ENCODE data around the gene AUNIP. TPM values are rescaled to one million over a fixed set of nuclear protein-coding genes. Genes with fewer than 3 reads are reported as not detected.

The AUNIP gene
- total RNA-seq, 1 experiment from 2014 or later: 7.7 TPM

DNA sequence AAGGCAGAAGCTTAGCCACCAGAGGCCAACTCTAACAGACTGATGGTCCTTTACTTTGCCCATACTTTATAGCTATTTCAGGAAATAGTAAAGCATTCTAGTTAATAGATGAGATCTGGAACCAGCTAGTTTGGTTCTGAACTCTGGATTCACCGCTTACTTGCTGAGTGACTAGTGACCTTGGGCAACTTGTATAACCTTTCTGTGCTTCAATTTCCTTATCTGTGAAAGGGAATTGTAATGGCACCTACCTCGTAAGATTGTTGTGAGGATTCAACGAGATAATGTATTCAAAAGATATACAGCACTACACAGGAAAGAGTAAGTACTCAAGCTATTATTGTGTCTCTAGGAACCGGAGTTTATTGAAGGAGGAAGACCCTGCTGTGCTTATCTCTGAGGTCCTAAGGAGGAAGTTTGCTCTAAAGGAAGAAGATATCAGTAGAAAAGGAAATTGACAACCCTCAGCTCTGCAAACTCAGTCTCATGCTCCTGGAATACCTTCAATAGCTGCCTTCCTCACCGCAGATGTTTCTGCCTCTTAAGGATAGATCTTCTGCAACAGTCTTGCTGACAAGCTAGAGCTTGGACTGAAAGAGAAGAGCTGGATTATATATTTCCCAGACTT, 27.6 kb downstream of the AUNIP start:
- Mint-ChIP-seq H3K27me3 (ENCODE audit: unreplicated experiment) (no peaks in the 10 kb centered on the region), H3K27ac (ENCODE audit: unreplicated experiment) (no peak overlapping the region), H3K4me1 (ENCODE audit: low read depth, unreplicated experiment) (no peaks in the 10 kb centered on the region), H3K4me3 (ENCODE audit: low read depth, unreplicated experiment) (no peak overlapping the region), H3K36me3 (ENCODE audit: insufficient read depth, unreplicated experiment) (peaks cover 19% of the 10 kb centered on the region), H3K9me3 (ENCODE audit: low read depth, unreplicated experiment) (no peaks in the 10 kb centered on the region)
- CTCF ChIA-PET: no interaction called here
- no peak for TF ChIP-seq CTCF (IDR thresholded peaks at IDR 0.05; ENCODE audit: unreplicated experiment)
- BruUV-seq (replicated peaks): no TSS peak
- intact Hi-C loops (cut with micrococcal nuclease; ENCODE audit: unreplicated experiment): no loop called here
- no peak for DNase-seq

GRCh38 chr1:25829046-25829445, 30.2 kb downstream of the AUNIP start:
- CTCF ChIA-PET: no interaction called here
- no TSS peak for BruUV-seq (replicated peaks)

DNA sequence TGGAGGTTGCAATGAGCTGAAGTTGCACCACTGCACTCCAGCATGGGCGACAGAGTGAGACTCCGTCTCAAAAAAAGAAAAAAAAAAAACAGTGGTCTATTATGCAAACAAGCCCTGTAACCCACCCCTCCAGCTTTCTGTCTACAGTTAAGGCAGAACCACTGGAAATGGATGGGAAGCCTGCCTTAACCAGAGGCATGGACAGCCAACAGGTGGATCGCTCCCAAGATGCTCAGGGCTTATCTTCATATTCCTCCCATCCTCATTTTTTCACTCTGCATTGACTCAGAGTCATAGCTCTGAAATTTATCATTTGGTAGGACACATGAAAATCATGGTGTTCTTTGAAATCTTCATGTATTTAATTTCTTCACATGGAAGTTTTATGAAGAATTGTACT, 30.8 kb downstream of the AUNIP start:
- no peaks in the 10 kb centered on the region for H3K4me1 Mint-ChIP-seq (ENCODE audit: low read depth, unreplicated experiment)
- intact Hi-C loops (cut with micrococcal nuclease; ENCODE audit: unreplicated experiment): no loop called here
- H3K36me3 Mint-ChIP-seq (ENCODE audit: insufficient read depth, unreplicated experiment): peaks cover 19% of the 10 kb centered on the region
- no peaks in the 10 kb centered on the region for H3K9me3 Mint-ChIP-seq (ENCODE audit: low read depth, unreplicated experiment)
- no peaks in the 10 kb centered on the region for H3K27me3 Mint-ChIP-seq (ENCODE audit: unreplicated experiment)
- no peak overlapping the region for H3K4me3 Mint-ChIP-seq (ENCODE audit: low read depth, unreplicated experiment)
- no peak for TF ChIP-seq CTCF (IDR thresholded peaks at IDR 0.05; ENCODE audit: unreplicated experiment)
- no peak for DNase-seq
- CTCF ChIA-PET: no interaction called here
- no peak overlapping the region for H3K27ac Mint-ChIP-seq (ENCODE audit: unreplicated experiment)
- BruUV-seq (replicated peaks): no TSS peak

More at GRCh38 chr1:25829046-25829445, 30.2 kb downstream of the AUNIP start:
- H3K27ac Mint-ChIP-seq (ENCODE audit: unreplicated experiment): no peak overlapping the region
- H3K4me1 Mint-ChIP-seq (ENCODE audit: low read depth, unreplicated experiment): no peaks in the 10 kb centered on the region
- intact Hi-C loops (cut with micrococcal nuclease; ENCODE audit: unreplicated experiment): no loop called here
- DNase-seq: no peak
- peaks cover 16% of the 10 kb centered on the region for H3K36me3 Mint-ChIP-seq (ENCODE audit: insufficient read depth, unreplicated experiment)
- no peaks in the 10 kb centered on the region for H3K9me3 Mint-ChIP-seq (ENCODE audit: low read depth, unreplicated experiment)
- TF ChIP-seq CTCF (IDR thresholded peaks at IDR 0.05; ENCODE audit: unreplicated experiment): no peak
- no peaks in the 10 kb centered on the region for H3K27me3 Mint-ChIP-seq (ENCODE audit: unreplicated experiment)
- H3K4me3 Mint-ChIP-seq (ENCODE audit: low read depth, unreplicated experiment): no peak overlapping the region

DNA sequence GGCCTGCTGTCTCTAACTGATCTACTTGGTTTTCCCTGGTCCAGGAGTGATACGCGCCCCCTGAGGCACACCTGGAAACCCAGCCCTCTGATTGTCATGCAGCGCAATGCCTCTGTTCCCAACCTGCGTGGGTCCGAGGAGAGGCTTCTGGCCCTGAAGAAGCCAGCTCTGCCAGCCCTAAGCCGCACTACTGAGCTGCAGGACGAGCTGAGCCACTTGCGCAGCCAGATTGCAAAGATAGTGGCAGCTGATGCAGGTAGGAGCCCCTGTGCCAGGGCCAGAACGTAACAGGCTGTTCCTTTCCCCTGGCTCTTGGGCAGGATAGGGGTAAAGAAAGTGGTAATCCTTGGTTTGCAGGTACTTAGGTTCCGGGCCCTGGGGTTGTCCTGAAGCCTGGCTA, 32.7 kb downstream of the AUNIP start:
- CTCF ChIA-PET: no interaction called here
- H3K4me1 Mint-ChIP-seq (ENCODE audit: low read depth, unreplicated experiment): peaks cover 7% of the 10 kb centered on the region
- H3K36me3 Mint-ChIP-seq (ENCODE audit: insufficient read depth, unreplicated experiment): peaks cover 21% of the 10 kb centered on the region
- TF ChIP-seq CTCF (IDR thresholded peaks at IDR 0.05; ENCODE audit: unreplicated experiment): no peak
- intact Hi-C loops (cut with micrococcal nuclease; ENCODE audit: unreplicated experiment): no loop called here
- no peak for DNase-seq
- no peak overlapping the region for H3K27ac Mint-ChIP-seq (ENCODE audit: unreplicated experiment)
- no peaks in the 10 kb centered on the region for H3K27me3 Mint-ChIP-seq (ENCODE audit: unreplicated experiment)
- H3K4me3 Mint-ChIP-seq (ENCODE audit: low read depth, unreplicated experiment): no peak overlapping the region
- BruUV-seq (replicated peaks): no TSS peak
- H3K9me3 Mint-ChIP-seq (ENCODE audit: low read depth, unreplicated experiment): no peaks in the 10 kb centered on the region
